GM23248 (cell line): Measurements from ENCODE around the gene MAGEC1.

Experiments used
- EZH2 ChIP-seq: fragments of 200-600 bp; sonication (generic); IDR thresholded peaks from 2 replicates; pipeline ENCODE4 v1.6.1; 2018; ENCODE audit warnings: antibody characterized with exemption, mild to moderate bottlenecking; ENCODE audit not compliant: insufficient read depth, poor library complexity, severe bottlenecking
- EZH2phosphoT487 ChIP-seq: fragments of 200-600 bp; sonication (generic); IDR thresholded peaks from 2 replicates; pipeline ENCODE4 v1.6.1; 2018; ENCODE audit warnings: antibody characterized with exemption, moderate library complexity, mild to moderate bottlenecking, low read depth; ENCODE audit not compliant: insufficient read depth

DNA sequence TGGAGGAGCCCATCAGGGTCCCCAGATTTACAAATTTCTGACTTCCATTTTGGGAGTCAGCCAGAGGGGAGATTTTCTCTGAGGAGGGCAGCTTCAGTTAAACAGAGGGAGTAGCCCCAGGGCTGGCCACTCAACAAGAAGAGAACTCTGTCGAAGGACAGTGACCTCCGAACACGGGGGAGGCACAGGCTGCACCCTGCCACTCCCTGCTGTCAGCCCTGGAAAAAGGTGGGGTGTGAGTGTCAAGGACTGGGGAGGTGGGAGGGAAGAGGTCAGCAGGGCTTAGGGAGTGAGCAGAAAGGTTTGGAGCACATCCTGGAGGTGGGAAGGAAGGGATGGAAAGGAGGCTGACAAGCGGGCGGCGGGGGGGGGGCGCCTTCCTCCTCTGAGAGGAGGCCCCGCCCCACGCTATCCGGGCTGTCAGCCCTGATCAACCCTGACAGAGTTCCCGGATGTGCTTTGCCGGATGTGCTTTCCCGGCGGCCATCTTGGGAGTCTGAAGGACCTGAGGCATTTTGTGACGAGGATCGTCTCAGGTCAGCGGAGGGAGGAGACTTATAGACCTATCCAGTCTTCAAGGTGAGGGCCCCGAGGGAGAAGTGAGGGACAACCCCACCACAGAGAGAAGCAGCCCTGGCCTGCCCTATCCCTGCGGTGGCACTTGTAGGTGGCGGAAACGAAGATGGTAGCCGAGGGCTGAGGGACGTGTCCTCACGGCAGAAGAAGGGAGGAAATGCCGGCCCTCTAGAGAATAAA lies at the start of gene MAGEC1:
- TF ChIP-seq EZH2: no peak
- TF ChIP-seq EZH2phosphoT487: no peak
